GM23338 (cell line): ENCODE results near the gene OS9. TPM values are rescaled to one million over a fixed set of nuclear protein-coding genes. Genes with fewer than 3 reads are reported as not detected.

Experiments
- ATAC-seq: fragments of 200-7000 bp; cut with Tn5 transposase; 3 replicates; pipeline ENCODE4 v1.9.1; 2020
- DNase-seq: peaks from one replicate; pipeline ENCODE4 v3.0.0-alpha.2; 2015; ENCODE audit warnings: low spot score
- H2AFZ ChIP-seq: fragments of 200-600 bp; sonication (generic); 2 replicates; pipeline ENCODE4 v1.8.0; 2016; ENCODE audit warnings: antibody characterized with exemption, mild to moderate bottlenecking, moderate library complexity
- H3F3A ChIP-seq: fragments of 200-600 bp; sonication (generic); replicated peaks from 2 replicates; pipeline ENCODE4 v1.8.0; 2017; ENCODE audit warnings: antibody characterized with exemption, mixed run types, low read depth
- H3K27ac ChIP-seq: fragments of 200-600 bp; sonication (generic); 2 replicates; pipeline ENCODE4 v1.6.1; 2016; ENCODE audit warnings: low read depth
- H3K27me3 ChIP-seq: fragments of 200-600 bp; sonication (generic); 2 replicates; pipeline ENCODE4 v1.8.0; 2016; ENCODE audit warnings: mild to moderate bottlenecking, mixed run types, moderate library complexity; ENCODE audit not compliant: insufficient read depth
- H3K36me3 ChIP-seq: fragments of 200-600 bp; sonication (generic); 2 replicates; pipeline ENCODE4 v1.8.0; 2016; ENCODE audit warnings: mild to moderate bottlenecking; ENCODE audit not compliant: insufficient read depth
- H3K4me1 ChIP-seq: fragments of 200-600 bp; sonication (generic); 2 replicates; pipeline ENCODE4 v1.8.0; 2016; ENCODE audit warnings: mild to moderate bottlenecking, moderate library complexity; ENCODE audit not compliant: insufficient read depth
- H3K4me2 ChIP-seq: fragments of 200-600 bp; sonication (generic); 2 replicates; pipeline ENCODE4 v1.7.1; 2017; ENCODE audit warnings: mixed run types
- H3K4me3 ChIP-seq: fragments of 200-600 bp; sonication (generic); 2 replicates; pipeline ENCODE4 v1.6.1; 2016; ENCODE audit warnings: mixed run types
- H3K79me2 ChIP-seq: fragments of 200-600 bp; sonication (generic); replicated peaks from 2 replicates; pipeline ENCODE4 v1.8.0; 2017; ENCODE audit warnings: mild to moderate bottlenecking; ENCODE audit not compliant: insufficient read depth
- H3K9me2 ChIP-seq: fragments of 200-600 bp; sonication (generic); 2 replicates; pipeline ENCODE4 v1.8.0; 2017; ENCODE audit not compliant: insufficient read depth
- H4K20me1 ChIP-seq: fragments of 200-600 bp; sonication (generic); replicated peaks from 2 replicates; pipeline ENCODE4 v1.8.0; 2017; ENCODE audit warnings: mild to moderate bottlenecking; ENCODE audit not compliant: insufficient read depth
- H3K27ac Mint-ChIP-seq: 2 replicates; pipeline ENCODE4 v1.8.0; 2020; ENCODE audit warnings: inconsistent platforms, mild to moderate bottlenecking, moderate library complexity, mixed read lengths
- H3K27me3 Mint-ChIP-seq: 3 replicates; pipeline ENCODE4 v1.8.0; 2022; ENCODE audit warnings: low read depth, mild to moderate bottlenecking, moderate library complexity, mixed read lengths, inconsistent platforms; ENCODE audit not compliant: insufficient read depth, poor library complexity
- H3K36me3 Mint-ChIP-seq: 3 replicates; pipeline ENCODE4 v1.8.0; 2021; ENCODE audit warnings: low read depth, mild to moderate bottlenecking, inconsistent platforms, moderate library complexity, mixed read lengths
- H3K4me1 Mint-ChIP-seq: 3 replicates; pipeline ENCODE4 v1.8.0; 2020; ENCODE audit warnings: mild to moderate bottlenecking, inconsistent platforms, mixed read lengths
- H3K4me3 Mint-ChIP-seq: 3 replicates; pipeline ENCODE4 v1.8.0; 2021; ENCODE audit warnings: moderate library complexity, mild to moderate bottlenecking, inconsistent platforms, mixed read lengths
- H3K9me3 Mint-ChIP-seq: 3 replicates; pipeline ENCODE4 v1.8.0; 2020; ENCODE audit warnings: moderate library complexity, mild to moderate bottlenecking, inconsistent platforms, mixed read lengths
- CREB1 ChIP-seq: fragments of 250-450 bp; sonication (Bioruptor Pico); IDR thresholded peaks from 2 replicates; pipeline ENCODE4 v1.5.0; 2020; ENCODE audit warnings: low read depth, mild to moderate bottlenecking, moderate library complexity
- CTCF ChIP-seq, 2 experiments: fragments of 200-600 bp in 1 of 2; sonication (generic) in 1 of 2; conservative IDR thresholded peaks; 2 replicates each; pipeline versions ENCODE4 v1.5.1 to v1.6.1; 2016 to 2017; ENCODE audit warnings: antibody characterized with exemption in 2 of 2, low read depth in 2 of 2, mild to moderate bottlenecking in 2 of 2, moderate library complexity in 1 of 2
- ETS1 ChIP-seq: IDR thresholded peaks from 2 replicates; pipeline ENCODE4 v1.6.1; 2016; ENCODE audit warnings: antibody characterized with exemption
- EZH2 ChIP-seq: fragments of 200-600 bp; sonication (generic); IDR thresholded peaks from one replicate; pipeline ENCODE4 v1.8.0; 2017; ENCODE audit warnings: antibody characterized with exemption, mild to moderate bottlenecking, low read depth; ENCODE audit not compliant: unreplicated experiment
- EZH2phosphoT487 ChIP-seq: fragments of 200-600 bp; sonication (generic); IDR thresholded peaks from one replicate; pipeline ENCODE4 v1.8.1; 2018; ENCODE audit warnings: antibody characterized with exemption; ENCODE audit not compliant: unreplicated experiment
- JUNB ChIP-seq: IDR thresholded peaks from one replicate; pipeline ENCODE4 v1.6.1; 2016; ENCODE audit warnings: antibody characterized with exemption; ENCODE audit not compliant: unreplicated experiment
- NANOG ChIP-seq: IDR thresholded peaks from 2 replicates; pipeline ENCODE4 v1.6.1; 2016; ENCODE audit warnings: antibody characterized with exemption, borderline replicate concordance
- REST ChIP-seq: IDR thresholded peaks from one replicate; pipeline ENCODE4 v1.6.1; 2018; ENCODE audit warnings: antibody characterized with exemption; ENCODE audit not compliant: unreplicated experiment
- STAT1 ChIP-seq: IDR thresholded peaks from one replicate; pipeline ENCODE4 v1.6.1; 2016; ENCODE audit warnings: antibody characterized with exemption; ENCODE audit not compliant: unreplicated experiment
- ZNF114 ChIP-seq: fragments of 250-450 bp; sonication (Bioruptor Pico); IDR thresholded peaks from 2 replicates; pipeline ENCODE4 v1.5.0; 2020; ENCODE audit warnings: mild to moderate bottlenecking, moderate library complexity
- ZNF331 ChIP-seq: fragments of 250-450 bp; sonication (Bioruptor Pico); IDR thresholded peaks from 2 replicates; pipeline ENCODE4 v1.5.0; 2020; ENCODE audit warnings: low read depth, mild to moderate bottlenecking, moderate library complexity
- polyA plus RNA-seq: library from polyadenylated mRNA; unstranded; fragments of >200 nt; fragmentation: Nextera tagmentation; extraction: Ambion mirVana; gene quantifications from 2 replicates; pipeline ENCODE4 v1.2.1, GENCODE V29; 2016
- total RNA-seq: library from RNA; depleted of rRNA; stranded (reverse); fragments of >200 nt; shearing (Covaris generic); gene quantifications from 2 replicates; pipeline ENCODE4 v1.2.3, GENCODE V29; 2014

OS9 gene
- total and polyA plus RNA-seq, 2 experiments from 2014 or later: 27.5 to 79.7 TPM

GRCh38 chr12:57756406-57757341 lies 62.7 kb downstream of the OS9 start:
- Histone ChIP-seq H3K9me2 (no peaks in the 10 kb centered on the region), H3F3A (peaks cover 19% of the 10 kb centered on the region), H3K27ac (no peak overlapping the region), H3K4me1 (peaks cover 30% of the 10 kb centered on the region), H2AFZ (no peak overlapping the region), H3K4me2 (peak overlapping the region; percentile 86), H3K36me3 (no peaks in the 10 kb centered on the region), H4K20me1 (peaks cover 4% of the 10 kb centered on the region; the same call in 1 of the 2 replicates), H3K27me3 (peaks cover 79% of the 10 kb centered on the region), H3K79me2 (peaks cover 4% of the 10 kb centered on the region), H3K4me3 (peak overlapping the region; percentile 83)
- H3K9me3 Mint-ChIP-seq: no peaks in the 10 kb centered on the region; the same call in 2 of the 3 replicates
- peak; percentile 89 for DNase-seq
- peaks cover 71% of the 10 kb centered on the region for H3K27me3 Mint-ChIP-seq
- peak overlapping the region; percentile 71 for H3K4me3 Mint-ChIP-seq
- TF ChIP-seq CREB1 (CRISPR knock-in tag) (peak; percentile 43; the same call in 1 of the 2 replicates), ETS1 (no peak), JUNB (no peak), CTCF (conservative IDR thresholded peaks at IDR 0.05; ENCODE audit: low read depth in 2 of 2) (peak; percentile 83 to 92), EZH2phosphoT487 (peak; percentile 51), EZH2 (peak; percentile 86)
- peak; percentile 64 for ATAC-seq
- no peak overlapping the region for H3K27ac Mint-ChIP-seq
- peaks cover 3% of the 10 kb centered on the region for H3K36me3 Mint-ChIP-seq
- H3K4me1 Mint-ChIP-seq: peaks cover 31% of the 10 kb centered on the region

GRCh38 chr12:57757771-57758170 lies 63.8 kb downstream of the OS9 start:
- peaks cover 4% of the 10 kb centered on the region; the same call in 1 of the 2 replicates for H4K20me1 ChIP-seq
- H3K4me3 ChIP-seq: no peak overlapping the region
- no peak overlapping the region for H3K27ac ChIP-seq
- Mint-ChIP-seq H3K9me3 (no peaks in the 10 kb centered on the region), H3K27me3 (peaks cover 63% of the 10 kb centered on the region), H3K4me1 (peaks cover 28% of the 10 kb centered on the region), H3K27ac (no peak overlapping the region), H3K4me3 (no peak overlapping the region), H3K36me3 (no peaks in the 10 kb centered on the region; the same call in 2 of the 3 replicates)
- no peak for ATAC-seq
- no peaks in the 10 kb centered on the region for H3K79me2 ChIP-seq
- no peaks in the 10 kb centered on the region for H3K9me2 ChIP-seq
- DNase-seq: no peak
- H3F3A ChIP-seq: peaks cover 19% of the 10 kb centered on the region
- no peak overlapping the region for H2AFZ ChIP-seq
- no peaks in the 10 kb centered on the region for H3K36me3 ChIP-seq
- H3K4me1 ChIP-seq: peaks cover 29% of the 10 kb centered on the region
- peaks cover 90% of the 10 kb centered on the region for H3K27me3 ChIP-seq
- no peak overlapping the region for H3K4me2 ChIP-seq
- TF ChIP-seq CREB1 (CRISPR knock-in tag) (no peak), CTCF (conservative IDR thresholded peaks at IDR 0.05; ENCODE audit: low read depth in 2 of 2) (no peak), EZH2 (no peak), ZNF114 (no peak), REST (no peak), NANOG (no peak), EZH2phosphoT487 (no peak), ZNF331 (no peak), STAT1 (no peak)
